Body of pancreas (tissue), 4 donors: ENCODE results near the gene KCNQ1OT1.

ENCODE experiments used
- POLR2A ChIP-seq, 3 donors: fragments of 450-650 bp; IDR thresholded peaks; one replicate each; pipeline ENCODE4 v1.6.1; 2016; ENCODE audit warnings: antibody characterized with exemption in 3 of 3, mild to moderate bottlenecking in 2 of 3
- TF ChIP-seq, protein P1 (sequence below), 7 experiments: fragments of 450-650 bp in 4 of 7; fragments of 200-600 bp in 3 of 7; sonication (generic) in 3 of 7; IDR thresholded peaks; one replicate each; pipeline ENCODE4 v1.5.1; 2016 to 2019; ENCODE audit warnings: antibody characterized with exemption in 7 of 7

GRCh38 chr11:2666828-2667570 is 32.8 kb downstream of the KCNQ1OT1 start:
- no peak for TF ChIP-seq POLR2A (IDR thresholded peaks at IDR 0.05)
- TF ChIP-seq, protein P1, sequence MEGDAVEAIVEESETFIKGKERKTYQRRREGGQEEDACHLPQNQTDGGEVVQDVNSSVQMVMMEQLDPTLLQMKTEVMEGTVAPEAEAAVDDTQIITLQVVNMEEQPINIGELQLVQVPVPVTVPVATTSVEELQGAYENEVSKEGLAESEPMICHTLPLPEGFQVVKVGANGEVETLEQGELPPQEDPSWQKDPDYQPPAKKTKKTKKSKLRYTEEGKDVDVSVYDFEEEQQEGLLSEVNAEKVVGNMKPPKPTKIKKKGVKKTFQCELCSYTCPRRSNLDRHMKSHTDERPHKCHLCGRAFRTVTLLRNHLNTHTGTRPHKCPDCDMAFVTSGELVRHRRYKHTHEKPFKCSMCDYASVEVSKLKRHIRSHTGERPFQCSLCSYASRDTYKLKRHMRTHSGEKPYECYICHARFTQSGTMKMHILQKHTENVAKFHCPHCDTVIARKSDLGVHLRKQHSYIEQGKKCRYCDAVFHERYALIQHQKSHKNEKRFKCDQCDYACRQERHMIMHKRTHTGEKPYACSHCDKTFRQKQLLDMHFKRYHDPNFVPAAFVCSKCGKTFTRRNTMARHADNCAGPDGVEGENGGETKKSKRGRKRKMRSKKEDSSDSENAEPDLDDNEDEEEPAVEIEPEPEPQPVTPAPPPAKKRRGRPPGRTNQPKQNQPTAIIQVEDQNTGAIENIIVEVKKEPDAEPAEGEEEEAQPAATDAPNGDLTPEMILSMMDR (IDR thresholded peaks at IDR 0.05), result no peak
